Stimulated activated CD8-positive, alpha-beta memory T cell treated with anti-CD3 and anti-CD28 coated beads, Interleukin-4, amount 100 ng/mL, for 24 hours (primary cell): ENCODE measurements around the gene PILRB.
"Not testable (repeated sequence)": the region's sequence is repeated elsewhere in the genome, so short reads cannot be mapped to it uniquely, and the experiment has no call there.

Source experiments
- DNase-seq: peaks from one replicate; pipeline ENCODE4 v3.0.0-alpha.2; 2020; ENCODE audit warnings: low read depth

PILRB gene

DNA sequence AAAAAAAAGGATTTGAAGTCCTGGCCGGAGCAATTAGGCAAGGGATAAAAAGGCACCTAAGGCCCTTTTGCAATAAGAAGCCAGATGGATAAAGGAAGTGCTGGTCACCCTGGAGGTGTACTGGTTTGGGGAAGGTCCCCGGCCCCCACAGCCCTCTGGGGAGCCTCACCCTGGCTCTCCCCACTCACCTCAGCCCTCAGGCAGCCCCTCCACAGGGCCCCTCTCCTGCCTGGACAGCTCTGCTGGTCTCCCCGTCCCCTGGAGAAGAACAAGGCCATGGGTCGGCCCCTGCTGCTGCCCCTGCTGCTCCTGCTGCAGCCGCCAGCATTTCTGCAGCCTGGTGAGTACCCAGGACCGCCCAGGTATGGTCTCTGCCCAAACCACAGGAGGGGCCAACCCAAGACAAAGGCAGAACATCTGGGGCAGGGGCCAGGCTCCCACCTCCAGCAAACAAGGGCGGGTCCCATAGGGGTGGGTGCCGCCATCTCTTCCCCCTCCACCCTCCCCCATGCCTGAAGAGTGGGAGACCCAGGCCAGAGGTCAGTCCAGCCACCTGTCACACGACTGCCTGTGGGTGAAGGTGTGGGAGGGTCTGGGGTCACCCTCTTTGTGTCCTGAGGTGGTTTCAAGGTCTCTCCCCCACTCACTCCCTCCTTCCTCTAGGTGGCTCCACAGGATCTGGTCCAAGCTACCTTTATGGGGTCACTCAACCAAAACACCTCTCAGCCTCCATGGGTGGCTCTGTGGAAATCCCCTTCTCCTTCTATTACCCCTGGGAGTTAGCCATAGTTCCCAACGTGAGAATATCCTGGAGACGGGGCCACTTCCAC lies at the start of gene PILRB:
TSS of gene PILRB (plus strand) at position 91 of the 830 bp plus-strand sequence. CDS start at position 277, 186 bp downstream.
- DNase-seq = no peak

- not testable (repeated sequence) for DNase-seq
Observed at GRCh38 chr7:100318329-100318728, 39.6 kb upstream of the PILRB start.

DNA sequence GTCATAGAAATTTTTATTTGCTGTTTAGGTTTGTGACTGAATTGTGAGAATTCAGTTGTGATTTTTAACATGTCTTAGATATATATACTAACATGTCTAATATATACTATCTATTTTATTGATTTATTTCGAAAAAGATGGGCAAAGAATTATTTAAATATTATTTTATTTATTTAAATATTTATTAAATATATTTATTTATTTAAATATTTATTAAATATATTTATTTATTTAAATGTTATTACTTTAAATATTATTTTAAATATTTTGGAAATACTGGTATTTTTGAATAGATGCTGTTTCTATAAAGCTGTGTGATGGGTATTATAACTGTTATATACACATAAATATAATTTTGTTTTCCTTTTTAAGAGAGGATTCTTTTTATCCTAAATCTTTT lies 36.3 kb upstream of the PILRB start:
- not testable (repeated sequence) for DNase-seq

DNA sequence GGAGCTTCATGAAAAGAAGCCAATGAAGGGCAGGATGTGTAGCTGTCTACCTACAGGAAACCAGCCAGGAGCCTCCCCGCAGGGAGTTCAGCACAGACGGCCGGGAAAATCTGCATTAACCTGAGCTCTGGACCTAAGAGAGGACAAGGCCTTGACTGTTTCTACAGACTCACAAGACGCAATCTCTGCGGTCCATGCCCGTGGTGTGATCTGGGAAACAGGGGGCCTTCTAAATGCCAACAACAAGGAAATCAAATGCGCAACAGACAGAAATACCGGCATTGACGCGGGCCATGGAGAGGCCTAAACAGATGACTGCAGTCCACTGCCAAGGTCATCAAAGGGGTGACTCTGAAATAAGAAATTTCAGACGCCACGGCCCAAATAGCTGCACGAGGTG lies 33.7 kb upstream of the PILRB start:
- DNase-seq = not testable (repeated sequence)

DNA sequence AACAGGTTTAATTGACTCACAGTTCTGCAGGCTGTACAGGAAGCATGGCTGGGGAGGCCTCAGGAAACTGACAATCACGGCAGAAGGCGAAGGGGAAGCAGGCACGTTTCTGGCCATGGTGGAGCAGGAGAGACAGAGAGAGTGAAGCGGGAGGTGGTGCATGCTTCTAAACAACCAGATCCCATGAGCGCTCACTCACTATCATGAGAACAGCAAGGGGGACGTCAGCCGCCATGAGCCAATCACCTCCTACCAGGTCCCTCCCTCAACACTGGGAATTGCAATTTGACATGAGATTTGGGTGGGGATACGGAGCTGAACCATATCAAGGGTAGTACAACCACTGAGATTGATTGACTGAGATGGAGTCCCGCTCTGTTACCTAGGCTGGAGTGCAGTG lies 32.2 kb upstream of the PILRB start:
- not testable (repeated sequence) for DNase-seq

DNA sequence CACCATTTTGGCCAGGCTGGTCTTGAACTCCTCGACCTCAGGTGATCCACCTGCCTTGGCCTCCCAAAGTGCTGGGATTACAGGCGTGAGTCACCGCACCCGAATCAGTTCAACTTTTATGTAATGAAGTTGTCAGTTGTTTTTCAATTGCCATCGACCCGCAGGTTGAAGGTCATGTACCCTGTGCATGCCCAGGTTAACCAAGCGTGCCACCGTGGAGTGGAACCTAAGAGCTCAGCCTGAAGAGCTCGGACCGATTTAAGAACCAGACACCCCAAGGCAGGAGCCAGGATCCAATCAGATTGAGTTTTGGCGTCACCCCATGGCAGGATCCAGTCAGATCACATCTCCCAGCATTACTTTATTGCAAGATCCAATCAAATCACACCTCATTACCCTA lies 31.0 kb upstream of the PILRB start:
- not testable (repeated sequence) for DNase-seq

DNA sequence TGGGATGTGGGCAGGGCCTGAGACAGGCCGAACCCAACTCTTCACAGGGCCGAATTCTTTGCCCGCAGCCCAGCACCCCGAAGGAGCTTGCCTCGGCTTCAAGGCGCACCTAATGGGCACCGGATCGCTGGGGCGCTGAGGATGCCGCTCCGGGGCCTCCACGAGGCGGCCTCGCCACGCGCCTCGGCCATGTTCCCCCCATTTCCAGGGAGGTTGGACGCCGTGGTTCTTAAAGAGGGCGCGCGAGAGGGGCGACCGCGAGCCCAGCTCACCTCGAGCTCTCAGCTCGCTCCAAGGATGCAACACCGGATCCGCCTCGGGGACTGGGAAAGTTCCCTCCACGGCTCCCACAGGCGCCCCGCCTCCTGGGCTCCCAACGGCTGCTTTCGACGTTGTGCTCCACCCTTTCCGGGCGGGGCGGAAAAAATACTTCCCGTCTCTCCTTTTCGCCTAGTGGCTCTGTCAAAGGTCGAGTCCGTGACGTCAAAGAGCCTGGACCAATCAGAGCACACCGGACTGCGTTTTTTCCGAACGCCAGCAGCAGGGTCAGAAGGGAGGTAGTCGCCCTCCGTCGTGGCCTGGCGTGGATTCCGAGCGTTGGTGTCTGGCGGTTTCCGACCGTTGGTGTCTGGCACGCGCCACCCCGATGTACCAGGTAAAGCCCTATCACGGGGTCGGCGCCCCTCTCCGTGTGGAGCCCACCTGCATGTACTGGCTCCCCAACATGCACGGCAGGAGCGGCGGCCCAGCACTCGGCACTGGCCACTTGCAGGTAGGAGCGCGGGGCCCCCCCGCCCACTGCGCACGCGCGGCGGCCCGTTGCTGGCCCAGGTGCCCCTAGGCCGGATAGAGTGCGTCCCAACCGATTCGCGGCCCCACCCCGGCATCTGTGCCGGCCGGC lies 22.1 kb upstream of the PILRB start:
- peak; percentile 77 for DNase-seq

- DNase-seq = not testable (repeated sequence)
Observed at GRCh38 chr7:100338083-100338696, 19.7 kb upstream of the PILRB start.

GRCh38 chr7:100341286-100341685 lies 16.6 kb upstream of the PILRB start:
- DNase-seq = not testable (repeated sequence)

- DNase-seq = no peak
Observed at GRCh38 chr7:100342765-100343164, 15.2 kb upstream of the PILRB start.

GRCh38 chr7:100344124-100344559 lies 13.8 kb upstream of the PILRB start:
- not testable (repeated sequence) for DNase-seq

DNA sequence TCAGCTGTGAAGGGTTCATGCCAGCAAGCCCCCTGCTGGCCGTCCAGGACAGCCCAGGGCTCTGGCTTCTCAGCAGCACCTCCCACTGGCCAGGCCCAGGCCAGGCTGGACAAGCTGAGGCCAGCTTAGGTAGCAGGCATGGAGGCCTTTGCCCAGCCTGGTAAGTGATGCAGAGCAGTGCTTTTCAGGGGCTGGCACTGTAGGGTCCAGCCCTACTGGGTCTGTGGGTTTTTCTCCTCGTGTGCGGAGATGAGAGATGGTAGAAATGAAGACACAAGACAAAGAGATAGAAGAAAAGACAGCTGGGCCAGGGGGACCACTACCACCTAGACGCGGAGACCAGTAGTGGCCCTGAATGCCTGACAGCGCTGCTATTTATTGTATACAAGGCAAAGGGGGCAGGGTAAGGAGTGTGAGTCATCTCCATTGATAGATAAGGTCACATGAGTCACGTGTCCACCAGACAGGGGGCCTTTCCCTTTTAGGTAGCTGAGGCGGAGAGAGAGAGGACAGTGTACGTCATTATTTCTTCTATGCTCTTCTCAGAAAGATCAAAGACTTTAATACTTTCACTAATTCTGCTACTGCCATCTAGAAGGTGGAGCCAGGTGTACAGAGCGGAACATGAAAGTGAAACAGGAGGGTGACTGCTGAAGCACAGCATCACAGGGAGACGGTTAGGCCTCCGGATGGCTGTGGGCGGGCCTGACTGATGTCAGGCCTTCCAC lies 13.2 kb upstream of the PILRB start:
- DNase-seq = peak; percentile 56

DNA sequence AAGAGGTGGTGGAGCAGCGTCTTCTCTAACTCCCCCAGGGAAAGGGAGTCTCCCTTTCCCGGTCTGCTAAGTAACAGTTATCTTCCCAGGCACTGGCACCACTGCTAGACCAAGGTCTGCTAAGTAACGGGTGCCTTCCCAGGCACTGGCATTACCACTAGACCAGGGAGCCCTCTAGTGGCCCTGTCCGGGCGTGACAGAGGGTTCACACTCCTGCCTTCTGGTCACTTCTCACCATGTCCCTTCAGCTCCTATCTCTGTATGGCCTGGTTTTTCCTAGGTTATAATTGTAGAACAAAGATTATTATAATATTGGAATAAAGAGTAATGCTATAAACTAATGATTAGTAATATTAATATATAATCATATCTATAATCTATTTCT lies 12.6 kb upstream of the PILRB start:
- peak; percentile 52 for DNase-seq

GRCh38 chr7:100346921-100347320 lies 11.0 kb upstream of the PILRB start:
- DNase-seq = no peak

- DNase-seq = no peak
Observed at GRCh38 chr7:100348805-100349204, 9.1 kb upstream of the PILRB start.

DNA sequence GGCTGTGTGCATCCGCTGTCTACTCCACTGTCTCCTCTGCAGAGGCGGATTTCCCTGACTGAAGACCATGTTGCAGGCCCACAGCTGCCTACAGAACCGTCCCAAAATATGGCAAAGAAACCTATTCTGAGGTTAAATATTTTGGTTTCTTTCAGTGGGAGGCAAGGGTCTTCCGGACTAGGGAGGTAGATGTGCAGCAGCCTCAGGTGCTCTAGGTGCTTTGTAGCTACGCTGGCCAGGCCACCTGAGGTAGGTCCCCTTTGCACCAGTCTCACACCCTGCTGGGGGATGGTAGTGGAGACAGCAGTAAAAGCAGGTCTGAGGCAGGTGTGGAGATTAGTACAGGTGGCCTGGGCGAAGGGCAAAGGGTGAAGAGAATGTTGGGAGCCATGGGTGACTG lies 8.2 kb upstream of the PILRB start:
- DNase-seq = no peak

- no peak for DNase-seq
Observed at GRCh38 chr7:100351657-100352058, 6.3 kb upstream of the PILRB start.

DNA sequence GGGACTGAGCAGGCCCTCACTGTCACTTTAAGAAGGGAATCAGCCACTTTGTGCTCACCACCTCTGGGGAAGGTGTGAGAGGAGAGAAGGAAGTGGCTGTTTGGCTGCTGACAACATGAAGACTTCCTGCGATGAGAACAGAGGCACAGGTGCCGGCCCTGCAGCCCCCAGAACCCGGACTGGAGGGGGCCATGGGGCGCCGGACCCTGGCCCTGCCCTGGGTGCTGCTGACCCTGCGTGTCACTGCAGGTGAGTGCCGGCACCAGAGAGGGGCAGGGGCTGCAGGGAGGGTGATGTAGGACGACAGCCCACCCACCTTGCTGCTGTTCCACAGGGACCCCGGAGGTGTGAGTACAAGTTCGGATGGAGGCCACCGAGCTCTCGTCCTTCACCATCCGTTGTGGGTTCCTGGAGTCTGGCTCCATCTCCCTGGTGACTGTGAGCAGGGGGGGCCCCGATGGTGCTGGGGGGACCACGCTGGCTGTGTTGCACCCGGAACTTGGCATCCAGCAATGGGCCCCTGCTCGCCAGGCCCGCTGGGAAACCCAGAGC lies 5.6 kb upstream of the PILRB start:
- DNase-seq = not testable (repeated sequence)

DNA sequence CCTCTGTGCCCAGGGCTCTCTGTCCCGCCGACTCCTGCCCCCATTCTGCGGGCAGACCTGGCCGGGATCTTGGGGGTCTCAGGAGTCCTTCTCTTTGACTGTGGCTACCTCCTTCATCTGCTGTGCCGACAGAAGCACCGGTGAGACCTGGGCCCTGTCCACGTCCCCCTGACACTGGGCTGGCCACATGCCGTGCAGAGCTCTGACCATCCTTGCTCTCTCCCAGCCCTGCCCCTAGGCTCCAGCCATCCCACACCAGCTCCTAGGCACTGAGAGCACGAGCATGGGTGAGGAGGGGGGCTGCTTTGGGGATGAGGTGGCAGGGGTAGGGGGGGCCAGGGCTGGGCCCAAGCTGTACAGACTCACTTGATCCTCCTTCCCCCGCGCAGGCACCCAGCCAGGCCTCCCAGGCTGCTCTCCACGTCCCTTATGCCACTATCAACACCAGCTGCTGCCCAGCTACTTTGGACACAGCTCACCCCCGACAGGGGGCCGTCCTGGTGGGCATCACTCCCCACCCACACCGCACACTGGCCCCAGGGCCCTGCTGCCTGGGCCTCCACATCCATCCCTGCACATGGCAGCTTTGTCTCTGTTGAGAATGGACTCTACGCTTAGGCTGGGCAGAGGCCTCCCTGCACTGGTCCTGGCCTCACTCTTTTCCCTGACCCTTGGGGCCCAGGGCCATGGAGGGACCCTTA lies 4.8 kb upstream of the PILRB start:
- no peak for DNase-seq

GRCh38 chr7:100353685-100354330 lies 4.1 kb upstream of the PILRB start:
- DNase-seq = no peak
